ENCODE measurements around the gene FAM43B.
A peak's percentile ranks its signal among the peaks of the same experiment; 100 is the strongest.
"Not testable (repeated sequence)": the region's sequence is repeated elsewhere in the genome, so short reads cannot be mapped to it uniquely, and the experiment has no call there.

The FAM43B gene

GRCh38 chr1:20551945-20552727 is at the start of gene FAM43B:
Gene FAM43B (plus strand): TSS chr1:20552573. CDS start chr1:20552974, 401 bp downstream.
- DNase-seq = no peak

- no peak for DNase-seq
Measured at GRCh38 chr1:20505488-20505887, 46.9 kb upstream of the FAM43B start.

- DNase-seq = no peak
Measured at GRCh38 chr1:20507248-20507563, 45.2 kb upstream of the FAM43B start.

GRCh38 chr1:20507564-20508410 is 44.6 kb upstream of the FAM43B start, which contains the start of gene MUL1:
Gene MUL1 (minus strand): TSS chr1:20508151. CDS start chr1:20508024, 127 bp downstream.
- DNase-seq = peak; percentile 78

GRCh38 chr1:20508411-20508771 is 44.0 kb upstream of the FAM43B start:
- no peak for DNase-seq

GRCh38 chr1:20511518-20512428 is 40.6 kb upstream of the FAM43B start:
- no peak for DNase-seq

GRCh38 chr1:20519609-20520262 is 32.6 kb upstream of the FAM43B start:
- not testable (repeated sequence) for DNase-seq

- peak; percentile 72 for DNase-seq
Measured at GRCh38 chr1:20521960-20522861, 30.2 kb upstream of the FAM43B start.

GRCh38 chr1:20526267-20526666 is 26.1 kb upstream of the FAM43B start:
- DNase-seq = no peak

GRCh38 chr1:20528221-20528620 is 24.2 kb upstream of the FAM43B start:
- no peak for DNase-seq

- no peak for DNase-seq
Measured at GRCh38 chr1:20530306-20530705, 22.1 kb upstream of the FAM43B start.

GRCh38 chr1:20530901-20531300 is 21.5 kb upstream of the FAM43B start:
- DNase-seq = no peak

- no peak for DNase-seq
Measured at GRCh38 chr1:20533635-20534034, 18.7 kb upstream of the FAM43B start.

- DNase-seq = no peak
Measured at GRCh38 chr1:20534659-20535417, 17.5 kb upstream of the FAM43B start.

- no peak for DNase-seq
Measured at GRCh38 chr1:20538227-20538626, 14.1 kb upstream of the FAM43B start.

GRCh38 chr1:20538760-20539551 is 13.4 kb upstream of the FAM43B start:
- no peak for DNase-seq

- DNase-seq = no peak
Measured at GRCh38 chr1:20540281-20540680, 12.1 kb upstream of the FAM43B start.

- no peak for DNase-seq
Measured at GRCh38 chr1:20546637-20547036, 5.7 kb upstream of the FAM43B start.

- no peak for DNase-seq
Measured at GRCh38 chr1:20551161-20551560, 1.2 kb upstream of the FAM43B start.

All from amniotic stem cell (primary cell).